ENCODE data around the gene PTPRF. TPM values are rescaled to one million over a fixed set of nuclear protein-coding genes. Genes with fewer than 3 reads are reported as not detected.
"Not testable (repeated sequence)": the region's sequence is repeated elsewhere in the genome, so short reads cannot be mapped to it uniquely, and the experiment has no call there.

The PTPRF gene
- polyA plus RNA-seq (ENCODE audit: insufficient read length in 10 of 10), result 10 to 100 TPM; 12.9 to 55.3 (median 17.0) TPM
- long read RNA-seq, donor 1, full-length matches to known transcripts, result 1 of 1 reads
- long read RNA-seq, donor 1, partial matches to known transcripts, result 0 of 1 reads
- long read RNA-seq, donor 1, other reads (novel, unspliced or antisense), result 0 of 1 reads
- long read RNA-seq, donor 2, result 0 reads
- long read RNA-seq, donor 3, result 0 reads
- long read RNA-seq, donor 4, result 0 reads
- long read RNA-seq, donor 5, result 0 reads
- long read RNA-seq, donor 6, result 0 reads
- long read RNA-seq, donor 7, result 0 reads
- long read RNA-seq, donor 8, result 0 reads
- long read RNA-seq, donor 9, full-length matches to known transcripts, result 1 of 1 reads
- long read RNA-seq, donor 9, partial matches to known transcripts, result 0 of 1 reads
- long read RNA-seq, donor 9, other reads (novel, unspliced or antisense), result 0 of 1 reads

DNA sequence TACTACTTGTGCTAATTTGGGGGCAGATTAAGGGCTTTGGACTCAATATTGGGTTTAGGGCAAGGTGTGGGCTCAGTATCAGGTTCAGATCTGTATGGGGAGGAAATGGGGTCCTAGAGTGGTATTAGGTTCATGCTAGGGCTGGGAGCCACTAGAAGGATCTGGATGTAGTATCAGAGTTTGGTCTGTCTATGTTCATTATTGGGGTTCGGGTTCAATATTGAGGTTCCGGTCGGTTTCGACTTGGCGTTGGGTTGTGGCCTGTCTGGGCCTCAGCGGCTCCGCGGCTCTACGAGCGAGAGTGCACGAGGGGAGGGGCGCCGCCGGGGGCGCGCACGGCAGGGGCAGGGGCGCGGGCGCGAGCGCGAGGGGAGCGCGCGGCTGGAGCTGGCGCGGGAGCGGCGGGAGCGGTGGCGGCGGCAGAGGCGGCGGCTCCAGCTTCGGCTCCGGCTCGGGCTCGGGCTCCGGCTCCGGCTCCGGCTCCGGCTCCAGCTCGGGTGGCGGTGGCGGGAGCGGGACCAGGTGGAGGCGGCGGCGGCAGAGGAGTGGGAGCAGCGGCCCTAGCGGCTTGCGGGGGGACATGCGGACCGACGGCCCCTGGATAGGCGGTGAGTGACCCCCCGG lies at the start of gene PTPRF:
PTPRF (plus strand) TSS at position 401 of the 624 bp plus-strand sequence. CDS start 14,193 bp downstream, outside the sequence.
- peak; percentile 48 to 76 (median 74) for DNase-seq

DNA sequence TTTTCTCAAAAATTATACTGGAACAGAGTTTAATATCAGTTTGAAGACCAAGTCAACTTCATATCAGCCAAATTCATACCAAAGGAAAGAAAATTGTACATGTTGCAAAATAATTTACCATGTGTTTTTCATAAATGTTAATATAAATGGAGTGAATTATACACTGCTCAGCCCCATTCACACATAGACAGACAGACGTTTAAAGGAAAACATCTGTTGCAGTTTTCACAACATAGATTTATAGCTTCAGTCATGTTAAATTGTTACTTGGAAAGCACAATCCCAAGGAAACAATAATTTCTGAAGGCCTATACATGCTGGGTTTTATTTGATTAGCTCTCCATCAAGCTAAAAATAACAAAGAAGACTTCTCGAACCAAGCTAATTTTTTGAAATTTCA lies 49.2 kb upstream of the PTPRF start:
- DNase-seq, result peak in 1 of 3 donors; percentile 31

DNA sequence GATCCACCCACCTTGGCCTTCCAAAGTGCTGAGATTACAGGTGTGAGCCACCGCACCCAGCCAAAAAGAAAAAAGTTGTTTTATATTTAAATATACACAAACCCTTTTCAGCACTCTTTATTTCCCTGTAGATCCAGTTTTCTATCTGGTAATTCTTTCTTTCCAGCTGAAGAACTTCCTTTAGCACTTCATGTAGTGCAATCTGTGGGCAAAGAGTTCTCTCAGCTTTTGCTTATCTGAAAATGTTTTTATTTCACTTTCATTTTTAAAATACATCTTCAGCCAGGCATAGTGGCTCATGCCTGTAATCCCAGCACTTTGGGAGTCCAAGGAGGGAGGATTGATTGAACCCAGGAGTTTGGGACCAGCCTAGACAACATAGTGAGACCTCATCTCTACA lies 48.5 kb upstream of the PTPRF start:
- no peak for DNase-seq

- no peak for DNase-seq
Observed at GRCh38 chr1:43484367-43484766, 46.3 kb upstream of the PTPRF start.

- no peak for DNase-seq
Observed at GRCh38 chr1:43488165-43488564, 42.5 kb upstream of the PTPRF start.

DNA sequence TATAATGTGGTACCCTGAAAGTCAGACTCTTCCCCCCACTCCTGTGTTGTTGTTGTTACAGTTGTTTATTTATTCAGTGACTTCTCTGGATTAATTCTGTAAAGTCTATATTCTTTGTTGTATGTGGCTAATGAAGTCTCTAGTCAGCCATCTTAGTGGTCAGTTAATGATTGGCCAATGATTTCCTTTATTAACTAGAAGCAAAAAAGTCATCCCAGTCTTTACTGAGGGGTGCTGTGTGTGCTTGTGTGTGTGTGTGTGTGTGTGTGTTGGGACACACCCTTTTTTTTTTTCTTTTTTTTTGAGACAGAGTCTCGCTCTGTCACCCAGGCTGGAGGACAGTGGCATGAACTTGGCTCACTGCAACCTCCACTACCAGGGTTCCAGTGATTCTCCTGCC lies 39.6 kb upstream of the PTPRF start:
- no peak for DNase-seq

GRCh38 chr1:43492826-43493225 lies 37.9 kb upstream of the PTPRF start:
- no peak for DNase-seq

DNA sequence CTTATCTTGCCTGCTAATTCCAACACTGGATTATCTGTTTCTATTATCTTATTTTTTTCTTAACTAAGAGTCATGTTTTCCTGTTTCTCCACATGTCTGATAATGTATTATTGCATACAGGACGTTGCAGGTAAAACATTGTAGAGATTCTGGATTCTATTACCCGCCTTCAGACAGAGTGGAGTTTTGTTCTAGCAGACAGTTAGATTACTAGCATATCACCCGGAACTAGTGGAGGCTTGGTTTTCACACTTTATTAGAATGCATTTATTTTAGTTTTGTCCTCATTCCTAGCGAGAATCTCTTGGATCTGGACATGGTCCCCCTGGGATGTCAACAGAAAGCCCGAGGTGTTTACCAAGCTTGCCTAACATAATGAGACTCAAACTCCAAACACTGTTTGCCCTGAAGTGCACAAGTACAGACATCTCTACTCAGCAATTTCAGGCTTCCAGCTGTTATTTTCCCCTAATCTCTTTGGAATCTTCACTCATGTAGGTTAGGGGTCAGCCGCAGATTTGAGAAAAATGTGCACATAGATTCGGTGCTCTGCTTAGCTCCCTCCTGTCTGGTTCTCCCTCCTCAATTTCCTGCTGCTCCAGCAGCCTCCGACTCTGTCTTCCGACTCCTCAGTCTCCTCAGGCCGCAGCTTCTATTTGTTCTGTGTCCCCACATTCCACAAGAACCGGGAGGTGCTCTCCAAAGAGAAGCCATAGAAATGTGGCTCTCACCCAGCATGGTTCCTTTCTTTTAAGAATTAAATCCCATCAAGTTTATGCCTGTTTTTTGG lies 36.8 kb upstream of the PTPRF start:
- peak in 2 of 3 donors; percentile 6 to 21 for DNase-seq

- DNase-seq, result no peak
Observed at GRCh38 chr1:43495204-43495603, 35.5 kb upstream of the PTPRF start.

DNA sequence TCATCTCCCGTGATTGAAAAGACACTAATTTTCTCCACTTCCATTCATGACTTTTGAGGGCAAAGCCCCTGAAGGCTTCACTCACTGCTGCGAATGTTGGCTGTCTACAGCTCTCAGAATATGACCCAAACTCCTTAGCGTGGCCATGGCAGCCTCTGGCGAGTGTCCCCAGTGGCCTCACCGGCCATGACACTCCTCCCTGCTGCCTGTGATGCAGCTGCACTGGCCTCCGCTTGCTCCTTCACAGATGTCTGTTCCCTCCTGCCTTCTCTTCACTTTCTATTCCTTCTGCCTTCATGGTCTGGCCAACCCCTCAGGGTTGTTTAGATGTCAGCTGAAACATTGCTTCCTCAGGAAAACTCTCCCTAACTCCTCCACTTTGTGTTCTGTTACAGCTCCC lies 30.8 kb upstream of the PTPRF start:
- peak in 1 of 3 donors; percentile 29 for DNase-seq

- not testable (repeated sequence) for DNase-seq
Observed at GRCh38 chr1:43501806-43502205, 28.9 kb upstream of the PTPRF start.

DNA sequence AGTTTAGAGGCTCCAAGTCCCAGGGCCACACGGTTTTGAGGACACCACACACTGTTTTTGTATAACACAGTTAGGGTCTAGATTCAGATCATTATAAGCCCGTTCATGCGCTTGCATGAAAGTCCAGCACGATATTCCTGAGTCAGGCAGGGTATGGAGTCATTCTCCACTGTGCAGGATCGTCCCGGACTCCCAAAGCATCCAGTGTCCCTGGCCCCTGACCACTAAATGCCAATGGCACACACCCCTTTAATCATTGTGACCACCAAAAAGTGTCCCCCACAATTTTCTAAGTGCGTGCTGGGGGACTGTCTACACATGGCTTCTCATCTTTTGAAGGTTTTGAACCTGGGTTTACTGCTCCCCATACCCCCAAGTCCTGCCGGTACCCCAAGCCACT lies 27.1 kb upstream of the PTPRF start:
- no peak for DNase-seq

GRCh38 chr1:43505077-43505780 lies 25.5 kb upstream of the PTPRF start:
- DNase-seq, result no peak

DNA sequence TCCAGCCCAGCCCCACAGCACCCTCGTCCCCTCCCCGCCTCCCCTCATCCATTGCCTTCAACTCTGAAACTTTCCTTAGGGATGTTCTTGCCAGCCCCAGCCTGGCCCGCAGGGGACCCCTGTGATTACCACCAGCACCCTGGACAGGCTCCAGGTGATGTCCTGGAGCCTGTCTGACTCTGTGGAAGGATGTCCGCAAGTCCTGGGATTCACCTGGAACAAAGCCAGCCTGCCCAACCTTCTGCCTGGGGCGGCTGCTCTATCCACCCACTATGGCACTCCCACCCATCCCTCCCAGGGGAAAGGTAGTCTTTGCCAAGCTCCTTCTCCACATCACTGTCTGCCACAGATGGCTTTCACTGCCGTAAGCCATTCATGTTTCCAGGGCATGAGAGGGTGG lies 24.4 kb upstream of the PTPRF start:
- DNase-seq, result no peak

DNA sequence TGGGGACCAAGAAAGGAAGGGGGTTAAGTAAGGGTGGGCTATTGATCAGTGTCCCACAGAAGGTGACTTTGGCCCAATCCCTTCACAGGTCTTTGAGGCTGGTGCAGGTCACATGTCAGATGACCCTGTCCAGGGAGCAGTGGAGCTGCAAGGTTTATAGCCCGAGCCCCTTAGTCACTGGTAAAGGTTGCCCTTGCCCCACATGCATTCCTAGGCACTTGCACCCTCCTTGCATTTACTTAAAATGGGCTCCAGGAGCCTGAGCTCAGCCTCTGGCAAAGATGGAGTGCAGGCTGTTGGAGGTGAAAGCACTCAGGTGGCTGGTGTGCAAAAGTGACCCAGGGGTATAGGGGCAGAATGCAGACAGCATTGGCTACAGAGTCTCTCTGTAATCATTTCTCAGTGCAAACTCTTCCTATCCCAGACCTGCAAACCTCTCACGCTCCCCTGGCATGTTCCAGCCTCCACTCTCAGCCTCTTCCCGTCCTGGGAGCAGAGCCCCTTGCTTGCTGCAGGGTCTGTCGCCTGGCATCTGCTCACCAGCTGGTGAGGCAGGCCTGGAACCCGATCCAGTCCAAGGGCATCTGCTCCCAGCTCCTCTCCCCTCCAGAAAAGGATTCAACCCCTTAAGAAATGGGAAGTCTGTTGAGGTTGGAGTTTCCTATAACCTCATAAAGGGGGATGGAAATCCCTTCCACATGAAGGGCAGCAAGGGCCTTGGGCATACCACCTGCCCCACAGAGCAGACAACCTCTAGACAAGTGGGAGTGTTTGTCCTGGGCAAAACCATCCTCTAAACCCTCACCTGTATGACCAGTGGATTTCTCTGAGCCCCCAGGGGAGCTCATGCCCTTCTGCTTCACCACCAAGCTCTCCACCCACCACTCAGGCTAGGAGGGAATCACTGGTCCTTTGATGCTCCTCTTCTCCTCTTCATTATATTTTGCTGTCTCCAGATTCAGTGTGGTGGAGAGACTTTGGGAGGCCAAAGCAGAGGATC lies 23.1 kb upstream of the PTPRF start:
- DNase-seq, result no peak

- no peak for DNase-seq
Observed at GRCh38 chr1:43509007-43509739, 21.5 kb upstream of the PTPRF start.

DNA sequence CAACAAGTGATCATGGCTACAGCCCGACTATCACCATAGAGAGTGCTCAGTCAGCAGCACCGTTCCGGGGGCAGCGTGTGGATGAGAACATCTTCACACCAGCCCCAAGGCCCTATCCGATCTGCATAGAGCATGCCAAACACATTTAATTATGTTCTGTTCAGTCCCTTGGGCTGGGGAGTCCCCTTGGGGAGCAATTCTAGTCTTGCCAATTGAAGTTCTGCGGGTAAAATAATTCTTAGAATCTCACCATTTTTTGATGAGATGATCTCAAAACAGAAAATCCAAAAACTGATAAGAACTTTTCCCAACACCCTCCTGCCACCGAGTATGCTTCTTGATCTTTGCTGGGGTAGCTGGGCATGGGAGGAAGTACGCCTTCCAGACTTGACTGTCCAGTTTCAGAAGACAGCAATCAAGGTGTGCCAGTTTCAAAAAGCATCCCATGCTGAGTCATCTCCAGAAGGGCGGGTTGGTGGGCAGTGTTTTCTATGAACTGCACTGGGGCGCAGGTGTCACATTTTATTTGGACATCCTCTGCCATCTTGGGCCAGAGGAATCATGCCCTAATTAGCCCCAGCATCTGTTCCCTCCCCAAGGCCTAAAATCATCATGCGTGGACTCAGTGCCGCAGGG lies 20.8 kb upstream of the PTPRF start:
- DNase-seq, result no peak

- DNase-seq, result no peak
Observed at GRCh38 chr1:43510621-43511020, 20.1 kb upstream of the PTPRF start.

- no peak for DNase-seq
Observed at GRCh38 chr1:43511394-43511793, 19.3 kb upstream of the PTPRF start.

Measured in muscle of back (tissue), 13 donors.